Measurements from ENCODE around the gene ESR1.

DNA sequence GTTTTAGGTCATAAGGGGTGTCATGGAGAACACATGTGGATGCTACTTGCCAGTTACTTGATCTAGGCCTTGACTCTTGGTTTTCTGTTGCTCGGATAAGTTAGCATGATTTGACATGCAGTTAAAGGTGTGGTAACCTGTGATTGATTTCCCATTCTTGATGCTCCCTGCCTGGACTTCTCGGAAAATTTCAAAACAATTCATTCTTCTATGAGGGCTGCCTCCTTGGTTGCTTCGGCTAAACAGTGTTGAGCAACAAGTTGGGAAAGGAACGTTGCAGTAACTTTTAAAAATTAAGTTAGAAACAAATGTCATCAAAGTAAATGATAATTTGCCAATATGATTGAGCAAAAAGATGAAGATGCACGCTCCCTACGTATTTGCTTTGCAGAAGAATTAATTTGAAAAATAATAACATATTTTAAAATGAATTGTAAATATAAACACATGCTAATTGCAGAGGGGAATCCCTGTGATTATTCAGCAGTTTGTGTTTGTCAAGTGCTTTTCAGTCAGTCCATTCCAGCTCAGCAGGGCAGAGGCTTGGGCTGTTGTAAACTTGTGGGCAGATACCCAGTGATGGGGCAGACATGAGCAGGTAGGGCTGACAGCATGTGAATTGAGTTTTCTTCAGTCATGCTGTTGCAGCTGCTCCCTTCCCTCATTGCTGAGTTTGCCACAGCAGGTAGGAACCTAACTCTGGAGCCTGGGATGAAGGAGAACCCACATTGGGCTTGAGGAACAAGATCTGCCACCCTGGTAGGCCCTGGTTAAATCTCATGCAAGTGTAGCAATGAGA, 110.2 kb downstream of the ESR1 start:
- TF ChIP-seq, protein P1, sequence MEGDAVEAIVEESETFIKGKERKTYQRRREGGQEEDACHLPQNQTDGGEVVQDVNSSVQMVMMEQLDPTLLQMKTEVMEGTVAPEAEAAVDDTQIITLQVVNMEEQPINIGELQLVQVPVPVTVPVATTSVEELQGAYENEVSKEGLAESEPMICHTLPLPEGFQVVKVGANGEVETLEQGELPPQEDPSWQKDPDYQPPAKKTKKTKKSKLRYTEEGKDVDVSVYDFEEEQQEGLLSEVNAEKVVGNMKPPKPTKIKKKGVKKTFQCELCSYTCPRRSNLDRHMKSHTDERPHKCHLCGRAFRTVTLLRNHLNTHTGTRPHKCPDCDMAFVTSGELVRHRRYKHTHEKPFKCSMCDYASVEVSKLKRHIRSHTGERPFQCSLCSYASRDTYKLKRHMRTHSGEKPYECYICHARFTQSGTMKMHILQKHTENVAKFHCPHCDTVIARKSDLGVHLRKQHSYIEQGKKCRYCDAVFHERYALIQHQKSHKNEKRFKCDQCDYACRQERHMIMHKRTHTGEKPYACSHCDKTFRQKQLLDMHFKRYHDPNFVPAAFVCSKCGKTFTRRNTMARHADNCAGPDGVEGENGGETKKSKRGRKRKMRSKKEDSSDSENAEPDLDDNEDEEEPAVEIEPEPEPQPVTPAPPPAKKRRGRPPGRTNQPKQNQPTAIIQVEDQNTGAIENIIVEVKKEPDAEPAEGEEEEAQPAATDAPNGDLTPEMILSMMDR (IDR thresholded peaks at IDR 0.05; ENCODE audit: low read depth, low read length, poor library complexity, severe bottlenecking), result no peak
- TF ChIP-seq EZH2phosphoT487 (IDR thresholded peaks at IDR 0.05; ENCODE audit: borderline replicate concordance, low read length), result no peak

Data from DOHH2 (cell line).